CD4-positive, alpha-beta memory T cell (primary cell): ENCODE data around the gene DNAH12. TPM values are rescaled to one million over a fixed set of nuclear protein-coding genes. Genes with fewer than 3 reads are reported as not detected.

Experiments
- CTCF ChIA-PET: fragments of 350-600 bp; sonication (Branson Sonifier 250); formaldehyde crosslinking; loops from one replicate; lab custom pipeline; 2021; ENCODE audit warnings: inconsistent platforms; ENCODE audit not compliant: partially characterized antibody; lab: Charles Lee
- POLR2A ChIA-PET: fragments of 350-600 bp; sonication (Branson Sonifier 250); formaldehyde crosslinking; loops from one replicate; lab custom pipeline; 2021; ENCODE audit not compliant: partially characterized antibody; lab: Charles Lee
- DNase-seq, 5 donors: peaks; one replicate each; pipeline versions ENCODE4 v3.0.0 to v3.0.0-alpha.2; 2020 to 2022; ENCODE audit warnings: mixed read lengths in 1 of 5
- H3K27ac ChIP-seq: one replicate; pipeline ENCODE4 v1.7.0; 2013; ENCODE audit warnings: low read depth, low read length
- H3K27me3 ChIP-seq: 2 replicates; pipeline ENCODE4 v1.7.0; 2013; ENCODE audit warnings: mild to moderate bottlenecking, low read length, moderate library complexity; ENCODE audit not compliant: insufficient read depth
- H3K36me3 ChIP-seq: 2 replicates; pipeline ENCODE4 v1.7.0; 2013; ENCODE audit warnings: mild to moderate bottlenecking, low read length, moderate library complexity; ENCODE audit not compliant: insufficient read depth
- H3K4me1 ChIP-seq: 2 replicates; pipeline ENCODE4 v1.7.0; 2013; ENCODE audit warnings: mild to moderate bottlenecking, low read length, moderate library complexity; ENCODE audit not compliant: insufficient read depth
- H3K4me3 ChIP-seq, 2 donors: one replicate each; pipeline ENCODE4 v1.7.0; 2013; ENCODE audit warnings: low read length in 2 of 2, mild to moderate bottlenecking in 1 of 2
- H3K9me3 ChIP-seq, 2 donors: one replicate each; pipeline ENCODE4 v1.7.0; 2013; ENCODE audit warnings: low read length in 2 of 2, control low read depth in 1 of 2; ENCODE audit not compliant: control insufficient read depth in 1 of 2
- H3K27ac Mint-ChIP-seq, 7 donors: one replicate each; pipeline ENCODE4 v1.8.0; 2020 to 2021; ENCODE audit warnings: mixed read lengths in 7 of 7, mild to moderate bottlenecking in 6 of 7, inconsistent platforms in 3 of 7, moderate library complexity in 3 of 7
- H3K27me3 Mint-ChIP-seq, 2 donors: one replicate each; pipeline ENCODE4 v1.8.0; 2020 to 2021; ENCODE audit warnings: mixed read lengths in 2 of 2
- H3K36me3 Mint-ChIP-seq, 2 donors: one replicate each; pipeline ENCODE4 v1.8.0; 2020 to 2021; ENCODE audit warnings: mixed read lengths in 2 of 2, inconsistent platforms in 1 of 2, mild to moderate bottlenecking in 1 of 2
- H3K4me1 Mint-ChIP-seq, 4 donors: one replicate each; pipeline ENCODE4 v1.8.0; 2020 to 2021; ENCODE audit warnings: mixed read lengths in 4 of 4, mild to moderate bottlenecking in 1 of 4
- H3K4me3 Mint-ChIP-seq, 8 donors: one replicate each; pipeline ENCODE4 v1.8.0; 2020 to 2021; ENCODE audit warnings: mixed read lengths in 8 of 8, mild to moderate bottlenecking in 7 of 8, moderate library complexity in 6 of 8, inconsistent platforms in 3 of 8
- H3K9me3 Mint-ChIP-seq, 8 donors: one replicate each; pipeline ENCODE4 v1.8.0; 2020 to 2021; ENCODE audit warnings: mixed read lengths in 8 of 8, mild to moderate bottlenecking in 5 of 8, inconsistent platforms in 3 of 8, moderate library complexity in 1 of 8
- intact Hi-C: fragments of 100-400 bp; cut with micrococcal nuclease; formaldehyde crosslinking; loops from one replicate; pipeline ENCODE4 v1.15.1; 2023
- polyA plus RNA-seq, 2 donors: library from polyadenylated mRNA; unstranded; fragments of 300-500 nt; fragmentation: Illumina TruSeq; gene quantifications; one replicate each; pipeline ENCODE4 v1.2.3, GENCODE V29; 2021
- total RNA-seq, 2 experiments: library from RNA; stranded (reverse); gene quantifications; one replicate each; pipeline ENCODE4 v1.2.3, GENCODE V29; 2021

The DNAH12 gene
- total RNA-seq (under 1 TPM; 0.09 to 0.11 TPM), polyA plus RNA-seq (not detected)

GRCh38 chr3:57544181-57545125, at the start of gene DNAH12:
TSS of gene DNAH12 (minus strand) at chr3:57544344. CDS start at chr3:57542870, 1,474 bp downstream.
- Histone ChIP-seq H3K36me3 (no peaks in the 10 kb centered on the region), H3K4me3 (no peak within 1 kb of the TSS), H3K4me1 (no peaks in the 10 kb centered on the region), H3K9me3 (no peaks in the 10 kb centered on the region), H3K27ac (no peak within 1 kb of the TSS), H3K27me3 (no peaks in the 10 kb centered on the region)
- Mint-ChIP-seq H3K9me3 (no peaks in the 10 kb centered on the region), H3K36me3 (peaks cover 0 to 3% of the 10 kb centered on the region in 2 donors), H3K4me3 (peak within 1 kb of the TSS in 2 of 8 donors; percentile 26 to 34), H3K27me3 (peaks cover 0 to 4% of the 10 kb centered on the region in 2 donors), H3K4me1 (peaks cover 0 to 4% (median 0%) of the 10 kb centered on the region in 4 donors), H3K27ac (no peak within 1 kb of the TSS)
- intact Hi-C loops: no loop called here
- ChIA-PET CTCF (no interaction called here), POLR2A (no interaction called here)
- DNase-seq: no peak

GRCh38 chr3:57592306-57592705, 48.2 kb upstream of the DNAH12 start:
- intact Hi-C loops: no loop called here
- no peaks in the 10 kb centered on the region for H3K36me3 ChIP-seq
- no peaks in the 10 kb centered on the region for H3K9me3 Mint-ChIP-seq
- peaks cover 47% of the 10 kb centered on the region for H3K4me1 ChIP-seq
- H3K9me3 ChIP-seq: no peaks in the 10 kb centered on the region
- no peak for DNase-seq
- H3K4me3 Mint-ChIP-seq: peak overlapping the region in 1 of 8 donors; percentile 43
- H3K4me1 Mint-ChIP-seq: peaks cover 29 to 64% (median 43%) of the 10 kb centered on the region in 4 donors
- H3K27me3 ChIP-seq: no peaks in the 10 kb centered on the region
- H3K27ac ChIP-seq: no peak overlapping the region
- no peak overlapping the region for H3K4me3 ChIP-seq
- no peaks in the 10 kb centered on the region for H3K27me3 Mint-ChIP-seq
- ChIA-PET CTCF (no interaction called here), POLR2A (interaction anchor here (0.6 to 8.4 kb wide), 3 partner anchors 36 to 234 kb away, joined by 3 to 169 read pairs (median 4); partner anchors contain the start of genes DENND6A and PDE12)
- H3K27ac Mint-ChIP-seq: peak overlapping the region in 3 of 7 donors; percentile 23 to 52 (median 31)
- H3K36me3 Mint-ChIP-seq: peaks cover 4 to 47% of the 10 kb centered on the region in 2 donors

GRCh38 chr3:57587905-57588304, 43.8 kb upstream of the DNAH12 start:
- H3K4me1 Mint-ChIP-seq: peaks cover 28 to 55% (median 40%) of the 10 kb centered on the region in 4 donors
- H3K27ac Mint-ChIP-seq: peak overlapping the region in 1 of 7 donors; percentile 7
- H3K4me3 Mint-ChIP-seq: no peak overlapping the region
- Histone ChIP-seq H3K4me1 (peaks cover 35% of the 10 kb centered on the region), H3K9me3 (no peaks in the 10 kb centered on the region), H3K4me3 (no peak overlapping the region), H3K36me3 (peaks cover 9% of the 10 kb centered on the region), H3K27me3 (no peaks in the 10 kb centered on the region), H3K27ac (no peak overlapping the region)
- no peaks in the 10 kb centered on the region for H3K27me3 Mint-ChIP-seq
- intact Hi-C loops: no loop called here
- peaks cover 6 to 36% of the 10 kb centered on the region in 2 donors for H3K36me3 Mint-ChIP-seq
- no peaks in the 10 kb centered on the region for H3K9me3 Mint-ChIP-seq
- ChIA-PET CTCF (no interaction called here), POLR2A (interaction anchor here (0.5 kb wide), 1 partner anchor 19 kb away, joined by 3 read pairs; no protein-coding TSS in a partner anchor)
- DNase-seq: no peak

- no peaks in the 10 kb centered on the region for H3K9me3 Mint-ChIP-seq
- Histone ChIP-seq H3K4me1 (peaks cover 28% of the 10 kb centered on the region), H3K36me3 (peaks cover 16% of the 10 kb centered on the region), H3K27me3 (no peaks in the 10 kb centered on the region), H3K9me3 (no peaks in the 10 kb centered on the region), H3K4me3 (no peak overlapping the region), H3K27ac (no peak overlapping the region)
- peak overlapping the region in 1 of 7 donors; percentile 43 for H3K27ac Mint-ChIP-seq
- ChIA-PET CTCF (interaction anchor here (0.9 kb wide), 1 partner anchor 10 kb away, joined by 3 read pairs; no protein-coding TSS in a partner anchor), POLR2A (interaction anchor here (1.8 kb wide), 1 partner anchor 10 kb away, joined by 7 read pairs; the partner anchor contains the start of gene ARF4)
- H3K4me3 Mint-ChIP-seq: no peak overlapping the region
- H3K4me1 Mint-ChIP-seq: peaks cover 26 to 47% (median 35%) of the 10 kb centered on the region in 4 donors
- intact Hi-C loops: no loop called here
- no peak for DNase-seq
- no peaks in the 10 kb centered on the region for H3K27me3 Mint-ChIP-seq
- peaks cover 8 to 32% of the 10 kb centered on the region in 2 donors for H3K36me3 Mint-ChIP-seq
Measured at GRCh38 chr3:57586778-57587177, 42.6 kb upstream of the DNAH12 start.

GRCh38 chr3:57583544-57583943, 39.4 kb upstream of the DNAH12 start:
- no peak overlapping the region for H3K4me3 Mint-ChIP-seq
- H3K27ac Mint-ChIP-seq: peak overlapping the region in 2 of 7 donors; percentile 47 to 59
- peaks cover 19 to 43% (median 28%) of the 10 kb centered on the region in 4 donors for H3K4me1 Mint-ChIP-seq
- no peak overlapping the region for H3K27ac ChIP-seq
- no peaks in the 10 kb centered on the region for H3K27me3 ChIP-seq
- POLR2A ChIA-PET: no interaction called here
- H3K4me1 ChIP-seq: peaks cover 28% of the 10 kb centered on the region
- DNase-seq: no peak
- no peaks in the 10 kb centered on the region for H3K9me3 Mint-ChIP-seq
- CTCF ChIA-PET: no interaction called here
- no peaks in the 10 kb centered on the region for H3K27me3 Mint-ChIP-seq
- H3K9me3 ChIP-seq: no peaks in the 10 kb centered on the region
- peaks cover 19% of the 10 kb centered on the region for H3K36me3 ChIP-seq
- H3K4me3 ChIP-seq: no peak overlapping the region
- intact Hi-C loops: no loop called here
- peaks cover 10 to 43% of the 10 kb centered on the region in 2 donors for H3K36me3 Mint-ChIP-seq

- CTCF ChIA-PET: no interaction called here
- H3K27ac Mint-ChIP-seq: peak overlapping the region in 4 of 7 donors; percentile 5 to 68 (median 45)
- H3K27me3 ChIP-seq: no peaks in the 10 kb centered on the region
- H3K4me1 Mint-ChIP-seq: peaks cover 16 to 37% (median 28%) of the 10 kb centered on the region in 4 donors
- H3K4me3 Mint-ChIP-seq: no peak overlapping the region
- POLR2A ChIA-PET: interaction anchor here (2.4 to 4.5 kb wide), 2 partner anchors 14 to 26 kb away, joined by 10 to 30 read pairs; partner anchors contain the start of genes ARF4 and PDE12
- no peaks in the 10 kb centered on the region for H3K27me3 Mint-ChIP-seq
- no peaks in the 10 kb centered on the region for H3K9me3 ChIP-seq
- peaks cover 24% of the 10 kb centered on the region for H3K4me1 ChIP-seq
- peak in 1 of 5 donors; percentile 14 for DNase-seq
- no peak overlapping the region for H3K4me3 ChIP-seq
- H3K27ac ChIP-seq: no peak overlapping the region
- intact Hi-C loops: no loop called here
- H3K36me3 ChIP-seq: peaks cover 19% of the 10 kb centered on the region
- no peaks in the 10 kb centered on the region for H3K9me3 Mint-ChIP-seq
- peaks cover 10 to 45% of the 10 kb centered on the region in 2 donors for H3K36me3 Mint-ChIP-seq
Measured at GRCh38 chr3:57582474-57583168, 38.5 kb upstream of the DNAH12 start.
